SK-N-SH treated with all-trans-retinoic acid at 6 μM for 48 hours (cell line): ENCODE data around the gene GPR137B.

Experiments used
- GLIS3 ChIP-seq: fragments of 250-450 bp; sonication (Bioruptor Pico); IDR thresholded peaks from 2 replicates; pipeline ENCODE4 v1.5.0; 2020; ENCODE audit warnings: mild to moderate bottlenecking, moderate library complexity
- RARB ChIP-seq: fragments of 250-450 bp; sonication (Bioruptor Pico); IDR thresholded peaks from 2 replicates; pipeline ENCODE4 v1.8.0; 2021; ENCODE audit warnings: mild to moderate bottlenecking, moderate library complexity
- TCF4 ChIP-seq: fragments of 250-450 bp; sonication (Bioruptor Pico); IDR thresholded peaks from 2 replicates; pipeline ENCODE4 v1.8.0; 2021; ENCODE audit warnings: mild to moderate bottlenecking, moderate library complexity, borderline replicate concordance
- ZFP3 ChIP-seq: fragments of 250-450 bp; sonication (Bioruptor Pico); IDR thresholded peaks from 2 replicates; pipeline ENCODE4 v1.5.0; 2020; ENCODE audit warnings: mild to moderate bottlenecking, moderate library complexity
- ZNF70 ChIP-seq: fragments of 450-650 bp; formaldehyde crosslinking; IDR thresholded peaks from 2 replicates; pipeline ENCODE4 v1.5.0; 2020; ENCODE audit warnings: mild to moderate bottlenecking, moderate library complexity

DNA sequence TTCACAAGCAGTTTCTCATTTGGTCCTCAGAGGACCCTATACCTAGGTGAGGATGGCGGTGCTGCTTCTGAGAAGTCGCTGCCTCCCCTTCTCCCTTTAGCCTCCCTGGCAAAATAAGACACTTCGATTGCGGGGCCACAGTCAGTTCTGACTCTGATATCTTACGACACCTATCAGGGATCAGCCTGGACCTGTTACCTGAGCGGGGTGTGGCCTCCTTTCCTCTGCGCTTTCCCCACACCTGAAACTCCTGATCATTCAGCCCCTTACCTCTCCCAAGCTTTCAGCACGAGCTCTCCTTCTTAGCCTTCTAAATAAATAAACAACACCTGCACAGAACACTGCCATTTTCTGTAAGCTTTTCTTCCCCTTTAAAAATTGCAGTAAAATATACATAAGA lies 24.6 kb upstream of the GPR137B start:
- TF ChIP-seq RARB (CRISPR knock-in tag) (no peak), GLIS3 (no peak), ZNF70 (CRISPR knock-in tag) (no peak), ZFP3 (no peak), TCF4 (no peak)
